ENCODE data around the gene BTG1. TPM values are rescaled to one million over a fixed set of nuclear protein-coding genes. Genes with fewer than 3 reads are reported as not detected.

The BTG1 gene
- total and polyA plus RNA-seq, 2 of the 8 experiments (the other 6 are each of a cell fraction or from before 2014, with no cell fraction given): 17.1 to 32.7 TPM

- TF ChIP-seq HDAC2 (IDR thresholded peaks at IDR 0.05; ENCODE audit: borderline replicate concordance in 1 of 2, low read depth in 2 of 2, low read length in 2 of 2) (no peak), RXRA (IDR thresholded peaks at IDR 0.05; ENCODE audit: insufficient read depth, low read depth, low read length) (no peak), SIX5 (IDR thresholded peaks at IDR 0.05; ENCODE audit: low read depth, low read length) (no peak), TCF12 (IDR thresholded peaks at IDR 0.05; ENCODE audit: low read depth, low read length) (no peak), POLR2AphosphoS5 (IDR thresholded peaks at IDR 0.05; ENCODE audit: low read depth, low read length) (no peak), ATF3 (IDR thresholded peaks at IDR 0.05; ENCODE audit: insufficient read depth, low read depth, low read length) (no peak), TBP (IDR thresholded peaks at IDR 0.05; ENCODE audit: low read depth, low read length) (no peak), RAD21 (IDR thresholded peaks at IDR 0.05 in 1 of 2, conservative IDR thresholded peaks at IDR 0.05 in 1 of 2; ENCODE audit: low read depth in 2 of 2, low read length in 2 of 2) (no peak)
Observed at GRCh38 chr12:92118826-92119536, 26.7 kb downstream of the BTG1 start (continued).
